ENCODE data around the gene LAMB2.
A peak's percentile ranks its signal among the peaks of the same experiment; 100 is the strongest.

LAMB2 gene

GRCh38 chr3:49132437-49133225 lies at the start of gene LAMB2:
Gene LAMB2, minus strand, starts transcription at chr3:49133050. Its CDS starts 183 bp downstream, at chr3:49132867.
- Mint-ChIP-seq H3K9me3 (no peaks in the 10 kb centered on the region), H3K27me3 (peaks cover 75% of the 10 kb centered on the region), H3K4me3 (no peak within 1 kb of the TSS), H3K4me1 (peaks cover 8% of the 10 kb centered on the region), H3K27ac (no peak within 1 kb of the TSS), H3K36me3 (no peaks in the 10 kb centered on the region)
- no peak for ATAC-seq

GRCh38 chr3:49181351-49181750 lies 48.5 kb upstream of the LAMB2 start:
- ATAC-seq, result no peak
- Mint-ChIP-seq H3K9me3 (no peaks in the 10 kb centered on the region), H3K27ac (no peak overlapping the region), H3K4me3 (no peak overlapping the region), H3K36me3 (no peaks in the 10 kb centered on the region), H3K4me1 (no peaks in the 10 kb centered on the region), H3K27me3 (peaks cover 34% of the 10 kb centered on the region)

GRCh38 chr3:49180116-49180515 lies 47.3 kb upstream of the LAMB2 start:
- Mint-ChIP-seq H3K27ac (no peak overlapping the region), H3K27me3 (peaks cover 34% of the 10 kb centered on the region), H3K36me3 (no peaks in the 10 kb centered on the region), H3K4me1 (no peaks in the 10 kb centered on the region), H3K4me3 (no peak overlapping the region), H3K9me3 (no peaks in the 10 kb centered on the region)
- no peak for ATAC-seq

GRCh38 chr3:49177073-49177472 lies 44.2 kb upstream of the LAMB2 start:
- no peaks in the 10 kb centered on the region for H3K9me3 Mint-ChIP-seq
- H3K27ac Mint-ChIP-seq, result no peak overlapping the region
- H3K4me3 Mint-ChIP-seq, result no peak overlapping the region
- no peaks in the 10 kb centered on the region for H3K36me3 Mint-ChIP-seq
- no peak for ATAC-seq
- H3K4me1 Mint-ChIP-seq, result peaks cover under 1% of the 10 kb centered on the region
- peaks cover 24% of the 10 kb centered on the region for H3K27me3 Mint-ChIP-seq

- no peak overlapping the region for H3K4me3 Mint-ChIP-seq
- no peak for ATAC-seq
- peaks cover 24% of the 10 kb centered on the region for H3K27me3 Mint-ChIP-seq
- peaks cover 12% of the 10 kb centered on the region for H3K4me1 Mint-ChIP-seq
- H3K27ac Mint-ChIP-seq, result no peak overlapping the region
- no peaks in the 10 kb centered on the region for H3K9me3 Mint-ChIP-seq
- H3K36me3 Mint-ChIP-seq, result no peaks in the 10 kb centered on the region
Measured at GRCh38 chr3:49175530-49175929, 42.7 kb upstream of the LAMB2 start.

GRCh38 chr3:49174397-49174985 lies 41.6 kb upstream of the LAMB2 start:
- no peak overlapping the region for H3K27ac Mint-ChIP-seq
- H3K36me3 Mint-ChIP-seq, result no peaks in the 10 kb centered on the region
- peaks cover 31% of the 10 kb centered on the region for H3K27me3 Mint-ChIP-seq
- H3K9me3 Mint-ChIP-seq, result no peaks in the 10 kb centered on the region
- ATAC-seq, result no peak
- no peak overlapping the region for H3K4me3 Mint-ChIP-seq
- H3K4me1 Mint-ChIP-seq, result peaks cover 12% of the 10 kb centered on the region

- H3K27me3 Mint-ChIP-seq, result peaks cover 29% of the 10 kb centered on the region
- no peaks in the 10 kb centered on the region for H3K36me3 Mint-ChIP-seq
- no peaks in the 10 kb centered on the region for H3K9me3 Mint-ChIP-seq
- ATAC-seq, result no peak
- peaks cover 12% of the 10 kb centered on the region for H3K4me1 Mint-ChIP-seq
- no peak overlapping the region for H3K27ac Mint-ChIP-seq
- H3K4me3 Mint-ChIP-seq, result no peak overlapping the region
Measured at GRCh38 chr3:49173792-49174170, 40.9 kb upstream of the LAMB2 start.

- no peak overlapping the region for H3K27ac Mint-ChIP-seq
- no peaks in the 10 kb centered on the region for H3K9me3 Mint-ChIP-seq
- H3K4me1 Mint-ChIP-seq, result peaks cover 12% of the 10 kb centered on the region
- H3K36me3 Mint-ChIP-seq, result no peaks in the 10 kb centered on the region
- no peak overlapping the region for H3K4me3 Mint-ChIP-seq
- no peak for ATAC-seq
- H3K27me3 Mint-ChIP-seq, result peaks cover 25% of the 10 kb centered on the region
Measured at GRCh38 chr3:49173116-49173791, 40.4 kb upstream of the LAMB2 start.

- no peaks in the 10 kb centered on the region for H3K9me3 Mint-ChIP-seq
- H3K4me3 Mint-ChIP-seq, result no peak overlapping the region
- H3K36me3 Mint-ChIP-seq, result no peaks in the 10 kb centered on the region
- peaks cover 19% of the 10 kb centered on the region for H3K27me3 Mint-ChIP-seq
- no peak for ATAC-seq
- peaks cover 12% of the 10 kb centered on the region for H3K4me1 Mint-ChIP-seq
- H3K27ac Mint-ChIP-seq, result no peak overlapping the region
Measured at GRCh38 chr3:49172551-49173041, 39.7 kb upstream of the LAMB2 start.

GRCh38 chr3:49171775-49172500 lies 39.1 kb upstream of the LAMB2 start:
- no peak for ATAC-seq
- Mint-ChIP-seq H3K36me3 (no peaks in the 10 kb centered on the region), H3K4me3 (peak overlapping the region; percentile 80)

GRCh38 chr3:49171119-49171774 lies 38.4 kb upstream of the LAMB2 start, which contains the start of gene KLHDC8B:
Gene KLHDC8B, plus strand, starts transcription at chr3:49171598. Its CDS starts 1,172 bp downstream, at chr3:49172770.
- Mint-ChIP-seq H3K27ac (peak within 1 kb of the TSS; percentile 23), H3K27me3 (peaks cover 14% of the 10 kb centered on the region), H3K4me1 (peaks cover 17% of the 10 kb centered on the region), H3K36me3 (no peaks in the 10 kb centered on the region), H3K9me3 (no peaks in the 10 kb centered on the region), H3K4me3 (peak within 1 kb of the TSS; percentile 80)
- peak; percentile 83 for ATAC-seq

More at GRCh38 chr3:49171775-49172500, 39.1 kb upstream of the LAMB2 start:
- no peaks in the 10 kb centered on the region for H3K9me3 Mint-ChIP-seq
- peaks cover 14% of the 10 kb centered on the region for H3K27me3 Mint-ChIP-seq
- peak overlapping the region; percentile 23 for H3K27ac Mint-ChIP-seq
- peaks cover 12% of the 10 kb centered on the region for H3K4me1 Mint-ChIP-seq

GRCh38 chr3:49170744-49171118 lies 37.9 kb upstream of the LAMB2 start:
- ATAC-seq, result no peak
- Mint-ChIP-seq H3K9me3 (no peaks in the 10 kb centered on the region), H3K27ac (peak overlapping the region; percentile 8), H3K4me3 (peak overlapping the region; percentile 80), H3K4me1 (peaks cover 18% of the 10 kb centered on the region), H3K27me3 (peaks cover 14% of the 10 kb centered on the region), H3K36me3 (no peaks in the 10 kb centered on the region)

- Mint-ChIP-seq H3K27ac (peak overlapping the region; percentile 97), H3K4me3 (peak overlapping the region; percentile 90), H3K36me3 (peaks cover 15% of the 10 kb centered on the region), H3K4me1 (peaks cover 32% of the 10 kb centered on the region), H3K27me3 (peaks cover 14% of the 10 kb centered on the region), H3K9me3 (no peaks in the 10 kb centered on the region)
- no peak for ATAC-seq
Measured at GRCh38 chr3:49166752-49167556, 34.1 kb upstream of the LAMB2 start.
